HepG2 (cell line): ENCODE results near the gene RIPPLY1. TPM values are rescaled to one million over a fixed set of nuclear protein-coding genes. Genes with fewer than 3 reads are reported as not detected.

Experiments used
- ATAC-seq: fragments of 200-7000 bp; cut with Tn5 transposase; 3 replicates; pipeline ENCODE4 v1.9.1; 2020; ENCODE audit warnings: mild to moderate bottlenecking, moderate library complexity
- BruUV-seq: library from RNA; stranded (reverse); fragments of 400-500 nt; replicated peaks from 2 replicates; lab custom pipeline; 2021; lab: Mats Ljungman, UMichigan
- CTCF ChIA-PET: fragments of 300-600 bp; formaldehyde crosslinking; extraction: SDS; loops from one replicate; lab custom pipeline; 2021; ENCODE audit warnings: low total read pairs, inconsistent platforms, low intra/inter-chr PET ratio; lab: Yijun Ruan, JAX
- POLR2A ChIA-PET: fragments of 350-600 bp; sonication (Branson Sonifier 250); formaldehyde crosslinking; loops from one replicate; lab custom pipeline; 2020; ENCODE audit warnings: antibody characterized with exemption, inconsistent platforms; lab: Yijun Ruan, JAX
- DNase-seq: peaks from one replicate; pipeline ENCODE4 v3.0.0-alpha.2; 2015; ENCODE audit warnings: low spot score
- FAIRE-seq: peaks from 3 replicates; lab custom pipeline; 2011; peaks lifted over from hg19 to GRCh38; lab: Jason Lieb, UNC
- H2AFZ ChIP-seq: one replicate; pipeline ENCODE4 v1.6.1; 2011; ENCODE audit warnings: low read length, inconsistent platforms
- H3K27ac ChIP-seq: fragments of 300-600 bp; 3 replicates; pipeline ENCODE4 v1.8.0; 2011; ENCODE audit warnings: mixed run types, mild to moderate bottlenecking, mixed read lengths, low read length, inconsistent platforms; ENCODE audit not compliant: insufficient read depth; ENCODE audit errors: extremely low read length
- H3K27me3 ChIP-seq, 2 experiments: fragments of 200-600 bp in 1 of 2; 2 replicates in 1 of 2; 3 replicates in 1 of 2; pipeline versions ENCODE4 v1.6.0 to v1.8.0; 2011; ENCODE audit warnings: low read length in 2 of 2, mild to moderate bottlenecking in 2 of 2, moderate library complexity in 2 of 2, inconsistent platforms in 1 of 2; ENCODE audit not compliant: insufficient read depth in 2 of 2, control insufficient read depth in 1 of 2
- H3K36me3 ChIP-seq, 2 experiments: fragments of 200-600 bp in 1 of 2; replicated peaks in 1 of 2; 2 replicates in 1 of 2; 3 replicates in 1 of 2; pipeline versions ENCODE4 v1.5.1 to v1.8.0; 2011; ENCODE audit warnings: low read length in 2 of 2, inconsistent platforms in 1 of 2; ENCODE audit not compliant: insufficient read depth in 2 of 2, control insufficient read depth in 1 of 2
- H3K4me1 ChIP-seq: 2 replicates; pipeline ENCODE4 v1.5.1; 2012; ENCODE audit warnings: low read length, inconsistent platforms; ENCODE audit not compliant: insufficient read depth
- H3K4me2 ChIP-seq: 2 replicates; pipeline ENCODE4 v1.6.0; 2011; ENCODE audit warnings: low read depth, low read length, inconsistent platforms
- H3K4me3 ChIP-seq, 3 experiments: fragments of 200-600 bp in 1 of 3; sonication (generic), shearing (Covaris generic) in 1 of 3; replicated peaks in 1 of 3; 2 replicates each; pipeline ENCODE4 v1.5.1; 2011 to 2016; ENCODE audit warnings: low read length in 3 of 3, inconsistent platforms in 2 of 3, low read depth in 2 of 3, mild to moderate bottlenecking in 2 of 3, control low read depth in 1 of 3, mixed read lengths in 1 of 3; ENCODE audit not compliant: insufficient read depth in 1 of 3
- H3K79me2 ChIP-seq: one replicate; pipeline ENCODE4 v1.6.1; 2011; ENCODE audit warnings: low read length, inconsistent platforms; ENCODE audit not compliant: insufficient read depth
- H3K9ac ChIP-seq: 2 replicates; pipeline ENCODE4 v1.6.0; 2011; ENCODE audit warnings: mild to moderate bottlenecking, low read depth, low read length, inconsistent platforms; ENCODE audit not compliant: insufficient read depth
- H3K9me3 ChIP-seq: 2 replicates; pipeline ENCODE4 v1.5.1; 2012; ENCODE audit warnings: mild to moderate bottlenecking, low read length
- H4K20me1 ChIP-seq: 2 replicates; pipeline ENCODE4 v1.6.0; 2011; ENCODE audit warnings: inconsistent platforms, mild to moderate bottlenecking, low read length, moderate library complexity; ENCODE audit not compliant: insufficient read depth
- AHDC1 ChIP-seq: sonication (generic); formaldehyde crosslinking; IDR thresholded peaks from 2 replicates; pipeline ENCODE4 v1.5.1; 2020; ENCODE audit warnings: mild to moderate bottlenecking, missing genetic modification reagents, borderline replicate concordance
- AKAP8 ChIP-seq: sonication (generic); formaldehyde crosslinking; IDR thresholded peaks from 2 replicates; pipeline ENCODE4 v1.5.1; 2020; ENCODE audit warnings: mild to moderate bottlenecking, missing genetic modification reagents
- AKNA ChIP-seq: sonication (generic); formaldehyde crosslinking; IDR thresholded peaks from 2 replicates; pipeline ENCODE4 v1.4.0; 2020; ENCODE audit warnings: missing genetic modification reagents, borderline replicate concordance
- ATF7-NPFF ChIP-seq: sonication (generic); formaldehyde crosslinking; IDR thresholded peaks from 2 replicates; pipeline ENCODE4 v1.8.1; 2023; ENCODE audit warnings: mild to moderate bottlenecking, low read depth, missing genetic modification reagents, moderate library complexity
- FOXK1 ChIP-seq: sonication (generic); formaldehyde crosslinking; IDR thresholded peaks from 2 replicates; pipeline ENCODE4 v1.4.0; 2020; ENCODE audit warnings: low read depth, missing genetic modification reagents, borderline replicate concordance
- FOXK2 ChIP-seq: fragments of 450-650 bp; IDR thresholded peaks from 2 replicates; pipeline ENCODE4 v1.6.1; 2016
- HBP1 ChIP-seq: IDR thresholded peaks from 2 replicates; pipeline ENCODE4 v1.6.1; 2016; ENCODE audit warnings: low read depth, control low read depth
- HDAC2 ChIP-seq: sonication (generic); formaldehyde crosslinking; IDR thresholded peaks from 2 replicates; pipeline ENCODE4 v1.4.0; 2020; ENCODE audit warnings: missing genetic modification reagents
- SKI ChIP-seq: fragments of 450-650 bp; IDR thresholded peaks from one replicate; pipeline ENCODE4 v1.6.1; 2018; ENCODE audit warnings: mild to moderate bottlenecking; ENCODE audit not compliant: partially characterized antibody
- SOX13 ChIP-seq, 3 experiments: fragments of 450-650 bp in 1 of 3; sonication (generic) in 1 of 3; formaldehyde crosslinking in 1 of 3; IDR thresholded peaks in 2 of 3; conservative IDR thresholded peaks in 1 of 3; 2 replicates each; pipeline versions ENCODE4 v1.5.0 to v1.6.1; 2016 to 2020; ENCODE audit warnings: antibody characterized with exemption in 1 of 3, mild to moderate bottlenecking in 1 of 3, missing compliant biosample characterization in 1 of 3, missing genetic modification reagents in 1 of 3, moderate library complexity in 1 of 3
- TOE1 ChIP-seq: sonication (generic); formaldehyde crosslinking; IDR thresholded peaks from 2 replicates; pipeline ENCODE4 v1.4.0; 2020; ENCODE audit warnings: mild to moderate bottlenecking, missing genetic modification reagents
- ZNF12 ChIP-seq: sonication (generic); formaldehyde crosslinking; IDR thresholded peaks from 2 replicates; pipeline ENCODE4 v1.5.0; 2020; ENCODE audit warnings: missing genetic modification reagents
- WGBS: methylation state at CpG from one replicate; pipeline ENCODE4 v1.1.6; 2017; ENCODE audit warnings: low lambda C conversion rate; 5-methylcytosine and 5-hydroxymethylcytosine counted together
- in situ Hi-C: cut with HindIII; loops from 2 replicates; pipeline ENCODE4 v1.10.0; 2017; ENCODE audit warnings: low pct_unique_long_range_greater_than_20kb; ENCODE audit not compliant: extremely low pct_ligation_motif_present
- intact Hi-C: fragments of 100-400 bp; cut with micrococcal nuclease; formaldehyde crosslinking; loops from one replicate; pipeline ENCODE4 v1.10.0; 2022; ENCODE audit not compliant: unreplicated experiment
- polyA plus RNA-seq, 8 experiments: library from polyadenylated mRNA; depleted of rRNA in 3 of 8; stranded (reverse) in 7 of 8; unstranded in 1 of 8; fragments of >200 nt; fragmentation: Illumina TruSeq in 4 of 8; extraction: Trizol in 4 of 8; gene quantifications; 2 replicates each; pipeline versions ENCODE4 v1.2.1 to v1.2.3, GENCODE V29; 2011 to 2016; ENCODE audit warnings: low read depth in 4 of 8, missing spikeins in 1 of 8, mixed read lengths in 1 of 8; ENCODE audit not compliant: insufficient read depth in 1 of 8
- total RNA-seq, 5 experiments: library from RNA; depleted of rRNA; stranded (reverse); fragments of >200 nt; fragmentation: Illumina TruSeq; extraction: Trizol; gene quantifications; 2 replicates each; pipeline ENCODE4 v1.2.3, GENCODE V29; 2016; ENCODE audit warnings: low read depth in 1 of 5

The RIPPLY1 gene
- total and polyA plus RNA-seq, 2 of the 13 experiments (the other 11 are each of a cell fraction or from before 2014, with no cell fraction given), result 0.41 to 0.49 TPM

DNA sequence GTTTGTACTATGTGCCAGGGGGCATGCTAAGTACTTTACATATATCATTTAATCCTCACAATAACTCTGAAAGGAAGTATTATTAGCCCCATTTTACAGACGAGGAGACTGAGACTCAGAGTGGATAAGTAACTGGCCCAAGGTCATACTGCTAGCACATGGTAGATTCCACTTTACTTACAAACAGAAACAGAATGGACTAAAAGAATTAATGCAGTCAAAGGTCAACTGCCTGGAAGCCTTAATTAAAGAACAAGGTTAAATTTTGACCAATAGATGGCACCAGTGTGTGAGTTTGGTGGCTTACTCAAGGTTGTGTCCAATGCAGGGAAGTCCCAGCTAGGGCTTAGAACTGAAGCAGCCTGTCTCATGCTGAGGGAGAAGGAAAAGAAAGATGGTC lies 4.7 kb downstream of the RIPPLY1 start:
- intact Hi-C loops, result loop anchor here (1.0 kb wide), 2 partner anchors 35 to 62 kb away; no protein-coding TSS in a partner anchor
- Histone ChIP-seq H3K36me3 (no peaks in the 10 kb centered on the region), H3K79me2 (no peaks in the 10 kb centered on the region), H3K9me3 (no peaks in the 10 kb centered on the region), H3K27ac (no peak overlapping the region), H3K4me2 (peak overlapping the region; percentile 32; the same call in 1 of the 2 replicates), H3K4me3 (no peak overlapping the region), H3K4me1 (peaks cover 70% of the 10 kb centered on the region), H3K27me3 (no peaks in the 10 kb centered on the region), H3K9ac (no peak overlapping the region), H2AFZ (no peak overlapping the region), H4K20me1 (no peaks in the 10 kb centered on the region)
- ATAC-seq, result peak; percentile 63
- BruUV-seq, result no TSS peak
- WGBS, result 8% methylated on average over 1 of the region's 1 CpG
- DNase-seq, result peak; percentile 80
- peak; percentile 96 for FAIRE-seq
- in situ Hi-C loops, result no loop called here
- POLR2A ChIA-PET, result interaction anchor here (0.8 to 1.7 kb wide), 2 partner anchors 35 to 61 kb away, joined by 4 to 7 read pairs; no protein-coding TSS in a partner anchor
- CTCF ChIA-PET, result interaction anchor here (0.7 to 2.4 kb wide), 4 partner anchors 34 to 61 kb away, joined by 3 to 15 read pairs (median 6); no protein-coding TSS in a partner anchor
- no peak for TF ChIP-seq FOXK2
- no peak for TF ChIP-seq SOX13 (IDR thresholded peaks at IDR 0.05)
- no peak for TF ChIP-seq SOX13 (CRISPR knock-in tag; conservative IDR thresholded peaks at IDR 0.05 in 1 of 2, IDR thresholded peaks at IDR 0.05 in 1 of 2)
- no peak for TF ChIP-seq HBP1 (CRISPR knock-in tag)
- TF ChIP-seq TOE1 (CRISPR knock-in tag), result no peak
- no peak for TF ChIP-seq AHDC1
- TF ChIP-seq SKI, result no peak
- TF ChIP-seq FOXK1 (CRISPR knock-in tag), result no peak
- no peak for TF ChIP-seq ZNF12 (CRISPR knock-in tag)
- no peak for TF ChIP-seq AKAP8 (CRISPR knock-in tag)
- no peak for TF ChIP-seq AKNA (CRISPR knock-in tag)
- no peak for TF ChIP-seq ATF7-NPFF (CRISPR knock-in tag)
- no peak for TF ChIP-seq HDAC2 (CRISPR knock-in tag)
